Neural progenitor cell (in vitro differentiated cells): ENCODE results near the gene C15orf62. TPM values are rescaled to one million over a fixed set of nuclear protein-coding genes. Genes with fewer than 3 reads are reported as not detected.

ENCODE experiments used
- DNase-seq: peaks from one replicate; pipeline ENCODE4 v3.0.0-alpha.2; 2016; ENCODE audit warnings: low spot score
- H2AFZ ChIP-seq: fragments of 200-600 bp; sonication (generic); replicated peaks from 2 replicates; pipeline ENCODE4 v1.6.1; 2016; ENCODE audit warnings: antibody characterized with exemption
- H3F3A ChIP-seq: fragments of 200-600 bp; sonication (generic); 2 replicates; pipeline ENCODE4 v1.6.1; 2016; ENCODE audit warnings: antibody characterized with exemption, low read depth
- H3K27ac ChIP-seq: fragments of 200-600 bp; sonication (generic); 2 replicates; pipeline ENCODE4 v1.5.1; 2016; ENCODE audit warnings: mild to moderate bottlenecking
- H3K27me3 ChIP-seq: fragments of 200-600 bp; sonication (generic); 2 replicates; pipeline ENCODE4 v1.6.1; 2016; ENCODE audit warnings: mild to moderate bottlenecking, moderate library complexity
- H3K36me3 ChIP-seq: fragments of 200-600 bp; sonication (generic); 2 replicates; pipeline ENCODE4 v1.5.1; 2016
- H3K4me1 ChIP-seq: fragments of 200-600 bp; sonication (generic); 2 replicates; pipeline ENCODE4 v1.6.1; 2016; ENCODE audit warnings: mixed run types
- H3K4me2 ChIP-seq: fragments of 200-600 bp; sonication (generic); 2 replicates; pipeline ENCODE4 v1.6.1; 2016
- H3K4me3 ChIP-seq: fragments of 200-600 bp; sonication (generic); 2 replicates; pipeline ENCODE4 v1.5.1; 2016
- H3K79me2 ChIP-seq: fragments of 200-600 bp; sonication (generic); 2 replicates; pipeline ENCODE4 v1.6.1; 2016; ENCODE audit warnings: low read depth
- H3K9ac ChIP-seq: fragments of 200-600 bp; sonication (generic); 2 replicates; pipeline ENCODE4 v1.6.1; 2016
- H3K9me3 ChIP-seq: fragments of 200-600 bp; sonication (generic); 2 replicates; pipeline ENCODE4 v1.5.1; 2016; ENCODE audit warnings: low read depth
- H4K20me1 ChIP-seq: fragments of 200-600 bp; sonication (generic); 2 replicates; pipeline ENCODE4 v1.6.1; 2016; ENCODE audit warnings: low read depth
- H3K27ac Mint-ChIP-seq: 3 replicates; pipeline ENCODE4 v1.8.0; 2021; ENCODE audit warnings: mixed read lengths
- H3K27me3 Mint-ChIP-seq: 2 replicates; pipeline ENCODE4 v1.8.0; 2022; ENCODE audit warnings: low read depth, mild to moderate bottlenecking, inconsistent platforms, moderate library complexity, mixed read lengths; ENCODE audit not compliant: insufficient read depth
- H3K36me3 Mint-ChIP-seq: 3 replicates; pipeline ENCODE4 v1.8.0; 2021; ENCODE audit warnings: mixed read lengths
- H3K4me1 Mint-ChIP-seq: 3 replicates; pipeline ENCODE4 v1.8.0; 2021; ENCODE audit warnings: mixed read lengths
- H3K4me3 Mint-ChIP-seq: 3 replicates; pipeline ENCODE4 v1.8.0; 2021; ENCODE audit warnings: mild to moderate bottlenecking, moderate library complexity, mixed read lengths
- H3K9me3 Mint-ChIP-seq: 3 replicates; pipeline ENCODE4 v1.8.0; 2020; ENCODE audit warnings: mixed read lengths
- CTCF ChIP-seq: fragments of 200-600 bp; sonication (generic); IDR thresholded peaks from 2 replicates; pipeline ENCODE4 v1.5.1; 2017; ENCODE audit warnings: antibody characterized with exemption, mild to moderate bottlenecking
- EZH2 ChIP-seq: fragments of 200-600 bp; sonication (generic); IDR thresholded peaks from 2 replicates; pipeline ENCODE4 v1.6.1; 2017; ENCODE audit warnings: antibody characterized with exemption, mild to moderate bottlenecking, moderate library complexity
- EZH2phosphoT487 ChIP-seq: fragments of 200-600 bp; sonication (generic); IDR thresholded peaks from 2 replicates; pipeline ENCODE4 v1.6.1; 2017; ENCODE audit warnings: antibody characterized with exemption
- total RNA-seq: library from RNA; depleted of rRNA; stranded (reverse); fragments of >200 nt; gene quantifications from 2 replicates; pipeline ENCODE4 v1.2.3, GENCODE V29; 2015; ENCODE audit warnings: low replicate concordance

Gene C15orf62
- total RNA-seq, 1 donor from 2014 or later: not detected

GRCh38 chr15:40773902-40774301 is 4.1 kb downstream of the C15orf62 start:
- peaks cover 17% of the 10 kb centered on the region for H3K36me3 Mint-ChIP-seq
- Histone ChIP-seq H3K27me3 (no peaks in the 10 kb centered on the region), H3K4me1 (no peaks in the 10 kb centered on the region), H3K79me2 (no peaks in the 10 kb centered on the region), H4K20me1 (no peaks in the 10 kb centered on the region), H3K27ac (no peak overlapping the region), H3K9ac (no peak overlapping the region), H3K4me2 (no peak overlapping the region), H3K36me3 (no peaks in the 10 kb centered on the region), H3F3A (no peaks in the 10 kb centered on the region), H3K4me3 (no peak overlapping the region), H2AFZ (no peak overlapping the region), H3K9me3 (no peaks in the 10 kb centered on the region)
- H3K27ac Mint-ChIP-seq: no peak overlapping the region
- TF ChIP-seq CTCF (no peak), EZH2 (no peak), EZH2phosphoT487 (no peak)
- no peak for DNase-seq
- H3K4me3 Mint-ChIP-seq: no peak overlapping the region
- H3K4me1 Mint-ChIP-seq: peaks cover 9% of the 10 kb centered on the region
- peaks cover 3% of the 10 kb centered on the region for H3K27me3 Mint-ChIP-seq
- no peaks in the 10 kb centered on the region for H3K9me3 Mint-ChIP-seq

- Mint-ChIP-seq H3K27me3 (peaks cover 3% of the 10 kb centered on the region), H3K4me3 (no peak overlapping the region), H3K27ac (peak overlapping the region; percentile 4), H3K4me1 (peaks cover 3% of the 10 kb centered on the region), H3K9me3 (no peaks in the 10 kb centered on the region), H3K36me3 (peaks cover 22% of the 10 kb centered on the region)
- no peak for DNase-seq
- no peaks in the 10 kb centered on the region for H3K27me3 ChIP-seq
- no peak overlapping the region for H3K9ac ChIP-seq
- no peaks in the 10 kb centered on the region for H3F3A ChIP-seq
- H2AFZ ChIP-seq: no peak overlapping the region
- no peaks in the 10 kb centered on the region for H3K36me3 ChIP-seq
- TF ChIP-seq CTCF (no peak), EZH2 (no peak), EZH2phosphoT487 (no peak)
- no peak overlapping the region for H3K4me2 ChIP-seq
- H3K27ac ChIP-seq: no peak overlapping the region
- no peaks in the 10 kb centered on the region for H3K4me1 ChIP-seq
- no peaks in the 10 kb centered on the region for H3K9me3 ChIP-seq
- H3K4me3 ChIP-seq: no peak overlapping the region
- H4K20me1 ChIP-seq: no peaks in the 10 kb centered on the region
- no peaks in the 10 kb centered on the region for H3K79me2 ChIP-seq
Observed at GRCh38 chr15:40775007-40775406, 5.2 kb downstream of the C15orf62 start.

DNA sequence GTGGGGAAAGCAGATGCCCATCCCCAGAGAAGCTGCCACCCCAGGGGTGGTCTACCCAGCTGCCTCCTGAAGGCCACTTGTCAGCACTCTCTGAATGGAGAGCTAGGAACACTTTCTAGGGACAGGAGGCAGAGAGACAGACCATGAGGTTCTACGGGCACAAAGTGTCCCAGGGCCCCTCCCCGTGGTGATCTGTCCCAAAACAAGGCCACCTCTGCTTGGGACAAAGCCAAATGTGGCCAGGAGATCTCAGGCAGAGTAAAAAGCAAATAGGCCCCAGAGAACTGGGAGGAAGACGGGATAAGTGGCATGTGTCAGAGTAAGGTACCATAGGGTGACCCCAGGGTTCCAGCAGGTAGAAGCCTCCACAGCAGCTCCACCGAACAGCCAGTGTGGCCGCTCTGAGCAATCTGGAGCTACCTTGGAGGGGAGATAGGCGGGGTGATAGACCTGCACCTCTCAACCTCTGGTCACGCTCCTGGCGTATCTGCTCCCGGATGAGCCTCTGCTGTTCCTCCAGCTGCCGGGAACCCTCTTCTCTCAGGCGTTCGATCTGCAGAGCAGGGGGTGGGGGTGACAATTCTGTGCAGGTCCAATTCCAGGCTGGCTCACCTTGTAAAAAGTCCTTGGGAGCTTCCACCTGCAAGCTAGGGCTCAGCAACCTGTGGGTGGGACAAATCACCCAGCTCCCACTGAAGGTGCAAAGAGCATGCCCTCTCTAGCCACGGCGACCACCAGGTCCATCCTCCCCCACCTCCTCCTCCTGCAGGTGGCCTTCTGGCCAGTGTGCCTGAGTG is 6.2 kb downstream of the C15orf62 start:
- Histone ChIP-seq H3K4me2 (no peak overlapping the region), H3K79me2 (no peaks in the 10 kb centered on the region), H3F3A (no peaks in the 10 kb centered on the region), H3K9ac (no peak overlapping the region), H3K27ac (no peak overlapping the region), H3K9me3 (no peaks in the 10 kb centered on the region), H3K36me3 (no peaks in the 10 kb centered on the region), H2AFZ (no peak overlapping the region), H3K4me1 (no peaks in the 10 kb centered on the region), H3K4me3 (no peak overlapping the region), H4K20me1 (no peaks in the 10 kb centered on the region), H3K27me3 (no peaks in the 10 kb centered on the region)
- Mint-ChIP-seq H3K4me3 (no peak overlapping the region), H3K27me3 (peaks cover 3% of the 10 kb centered on the region), H3K27ac (no peak overlapping the region), H3K36me3 (peaks cover 25% of the 10 kb centered on the region), H3K9me3 (no peaks in the 10 kb centered on the region), H3K4me1 (no peaks in the 10 kb centered on the region)
- TF ChIP-seq EZH2: no peak
- no peak for TF ChIP-seq CTCF
- TF ChIP-seq EZH2phosphoT487: no peak
- no peak for DNase-seq
